Measurements from ENCODE around the gene GAB4.

GAB4 gene

GRCh38 chr22:16967453-16968217, 40.4 kb downstream of the GAB4 start:
- FAIRE-seq (no peak), DNase-seq (ENCODE audit: insufficient read length, low spot score) (no peak)
- no peak for TF ChIP-seq TAF1 (IDR thresholded peaks at IDR 0.05; ENCODE audit: low read depth, low read length)
- no peak for TF ChIP-seq PAX5 (IDR thresholded peaks at IDR 0.05; ENCODE audit: insufficient read depth, low read length, severe bottlenecking)
- TF ChIP-seq POU2F2 (IDR thresholded peaks at IDR 0.05; ENCODE audit: low read depth, low read length), result no peak
- no peak for TF ChIP-seq SPI1 (IDR thresholded peaks at IDR 0.05; ENCODE audit: low read depth, low read length)

- no peak for FAIRE-seq
- no peak for TF ChIP-seq POLR2A (IDR thresholded peaks at IDR 0.05; ENCODE audit: low read depth, low read length)
- TF ChIP-seq SPI1 (IDR thresholded peaks at IDR 0.05; ENCODE audit: low read depth, low read length), result no peak
- no peak for TF ChIP-seq PAX5 (IDR thresholded peaks at IDR 0.05; ENCODE audit: insufficient read depth, low read length, severe bottlenecking)
- no peak for TF ChIP-seq POLR2AphosphoS5 (IDR thresholded peaks at IDR 0.05; ENCODE audit: low read depth, low read length)
- no peak for TF ChIP-seq TAF1 (IDR thresholded peaks at IDR 0.05; ENCODE audit: low read depth, low read length)
- TF ChIP-seq POU2F2 (IDR thresholded peaks at IDR 0.05; ENCODE audit: low read depth, low read length), result no peak
Observed at GRCh38 chr22:16966251-16966650, 41.8 kb downstream of the GAB4 start.

GRCh38 chr22:16965560-16965959, 42.5 kb downstream of the GAB4 start:
- no peak for TF ChIP-seq PAX5 (IDR thresholded peaks at IDR 0.05; ENCODE audit: insufficient read depth, low read length, severe bottlenecking)
- TF ChIP-seq POLR2AphosphoS5 (IDR thresholded peaks at IDR 0.05; ENCODE audit: low read depth, low read length), result no peak
- DNase-seq (ENCODE audit: insufficient read length, low spot score) (no peak), FAIRE-seq (no peak)

More at GRCh38 chr22:16966251-16966650, 41.8 kb downstream of the GAB4 start:
- DNase-seq (ENCODE audit: insufficient read length, low spot score), result no peak

GRCh38 chr22:16965083-16965482, 42.9 kb downstream of the GAB4 start:
- FAIRE-seq (no peak), DNase-seq (ENCODE audit: insufficient read length, low spot score) (no peak)
- TF ChIP-seq POLR2AphosphoS5 (IDR thresholded peaks at IDR 0.05; ENCODE audit: low read depth, low read length), result no peak
- TF ChIP-seq PAX5 (IDR thresholded peaks at IDR 0.05; ENCODE audit: insufficient read depth, low read length, severe bottlenecking), result no peak
- no peak for TF ChIP-seq SPI1 (IDR thresholded peaks at IDR 0.05; ENCODE audit: low read depth, low read length)
- TF ChIP-seq POLR2A (IDR thresholded peaks at IDR 0.05; ENCODE audit: low read depth, low read length), result no peak
- no peak for TF ChIP-seq POU2F2 (IDR thresholded peaks at IDR 0.05; ENCODE audit: low read depth, low read length)
- no peak for TF ChIP-seq TAF1 (IDR thresholded peaks at IDR 0.05; ENCODE audit: low read depth, low read length)

GRCh38 chr22:16964366-16964765, 43.7 kb downstream of the GAB4 start:
- TF ChIP-seq POLR2AphosphoS5 (IDR thresholded peaks at IDR 0.05; ENCODE audit: low read depth, low read length), result no peak
- TF ChIP-seq PAX5 (IDR thresholded peaks at IDR 0.05; ENCODE audit: insufficient read depth, low read length, severe bottlenecking), result no peak
- no peak for TF ChIP-seq POLR2A (IDR thresholded peaks at IDR 0.05; ENCODE audit: low read depth, low read length)
- TF ChIP-seq SPI1 (IDR thresholded peaks at IDR 0.05; ENCODE audit: low read depth, low read length), result no peak
- no peak for TF ChIP-seq POU2F2 (IDR thresholded peaks at IDR 0.05; ENCODE audit: low read depth, low read length)
- TF ChIP-seq TAF1 (IDR thresholded peaks at IDR 0.05; ENCODE audit: low read depth, low read length), result no peak
- DNase-seq (ENCODE audit: insufficient read length, low spot score), result no peak
- no peak for FAIRE-seq

- DNase-seq (ENCODE audit: insufficient read length, low spot score) (no peak), FAIRE-seq (no peak)
- no peak for TF ChIP-seq POLR2AphosphoS5 (IDR thresholded peaks at IDR 0.05; ENCODE audit: low read depth, low read length)
- no peak for TF ChIP-seq TAF1 (IDR thresholded peaks at IDR 0.05; ENCODE audit: low read depth, low read length)
- TF ChIP-seq PAX5 (IDR thresholded peaks at IDR 0.05; ENCODE audit: insufficient read depth, low read length, severe bottlenecking), result no peak
- TF ChIP-seq POU2F2 (IDR thresholded peaks at IDR 0.05; ENCODE audit: low read depth, low read length), result no peak
Observed at GRCh38 chr22:16963189-16963945, 44.7 kb downstream of the GAB4 start.

GRCh38 chr22:16962501-16962900, 45.5 kb downstream of the GAB4 start:
- no peak for TF ChIP-seq PAX5 (IDR thresholded peaks at IDR 0.05; ENCODE audit: insufficient read depth, low read length, severe bottlenecking)
- no peak for TF ChIP-seq POLR2A (IDR thresholded peaks at IDR 0.05; ENCODE audit: low read depth, low read length)
- TF ChIP-seq TAF1 (IDR thresholded peaks at IDR 0.05; ENCODE audit: low read depth, low read length), result no peak
- TF ChIP-seq SPI1 (IDR thresholded peaks at IDR 0.05; ENCODE audit: low read depth, low read length), result no peak
- no peak for TF ChIP-seq POU2F2 (IDR thresholded peaks at IDR 0.05; ENCODE audit: low read depth, low read length)
- TF ChIP-seq POLR2AphosphoS5 (IDR thresholded peaks at IDR 0.05; ENCODE audit: low read depth, low read length), result no peak
- no peak for DNase-seq (ENCODE audit: insufficient read length, low spot score)
- FAIRE-seq, result no peak

GRCh38 chr22:16961477-16962186, 46.4 kb downstream of the GAB4 start:
- TF ChIP-seq SPI1 (IDR thresholded peaks at IDR 0.05; ENCODE audit: low read depth, low read length), result no peak
- no peak for TF ChIP-seq POLR2A (IDR thresholded peaks at IDR 0.05; ENCODE audit: low read depth, low read length)
- no peak for TF ChIP-seq POLR2AphosphoS5 (IDR thresholded peaks at IDR 0.05; ENCODE audit: low read depth, low read length)
- no peak for TF ChIP-seq TAF1 (IDR thresholded peaks at IDR 0.05; ENCODE audit: low read depth, low read length)
- no peak for TF ChIP-seq POU2F2 (IDR thresholded peaks at IDR 0.05; ENCODE audit: low read depth, low read length)
- no peak for TF ChIP-seq PAX5 (IDR thresholded peaks at IDR 0.05; ENCODE audit: insufficient read depth, low read length, severe bottlenecking)
- DNase-seq (ENCODE audit: insufficient read length, low spot score) (no peak), FAIRE-seq (no peak)

GRCh38 chr22:16960884-16961249, 47.2 kb downstream of the GAB4 start:
- FAIRE-seq (no peak), DNase-seq (ENCODE audit: insufficient read length, low spot score) (no peak)
- TF ChIP-seq POLR2AphosphoS5 (IDR thresholded peaks at IDR 0.05; ENCODE audit: low read depth, low read length) (no peak), POU2F2 (IDR thresholded peaks at IDR 0.05; ENCODE audit: low read depth, low read length) (no peak)

Data from GM12891 (cell line).